Stomach (tissue), 9 donors: ENCODE data around the gene DNAJC28. TPM values are rescaled to one million over a fixed set of nuclear protein-coding genes. Genes with fewer than 3 reads are reported as not detected.

Experiments used
- DNase-seq, 2 donors: peaks; one replicate each; pipeline versions ENCODE4 v3.0.0 to v3.0.0-alpha.2; 2013 to 2019
- H3K27ac ChIP-seq, 5 donors: fragments of 200-600 bp in 4 of 5; sonication (generic) in 4 of 5; one replicate each; pipeline ENCODE4 v1.5.1; 2013 to 2019; ENCODE audit warnings: mild to moderate bottlenecking in 1 of 5, moderate library complexity in 1 of 5
- H3K27me3 ChIP-seq, 3 donors: fragments of 200-600 bp; sonication (generic); one replicate each; pipeline ENCODE4 v1.5.1; 2017 to 2019; ENCODE audit warnings: mixed run types in 1 of 3
- H3K36me3 ChIP-seq, 4 donors: fragments of 200-600 bp; sonication (generic); 1 replicate in 3 of 4; 2 replicates in 1 of 4; pipeline ENCODE4 v1.5.1; 2016 to 2019
- H3K4me1 ChIP-seq, 4 donors: fragments of 200-600 bp; sonication (generic); one replicate each; pipeline ENCODE4 v1.5.1; 2016 to 2019
- H3K4me3 ChIP-seq, 4 donors: fragments of 200-600 bp; sonication (generic) in 3 of 4; one replicate each; pipeline ENCODE4 v1.5.1; 2016 to 2019; ENCODE audit warnings: mild to moderate bottlenecking in 1 of 4
- H3K9me3 ChIP-seq, 4 donors: fragments of 200-600 bp; sonication (generic); one replicate each; pipeline ENCODE4 v1.5.1; 2016 to 2019
- EP300 ChIP-seq: sonication (generic); formaldehyde crosslinking; IDR thresholded peaks from one replicate; pipeline ENCODE4 v1.6.1; 2017; ENCODE audit warnings: antibody characterized with exemption
- POLR2A ChIP-seq, 4 donors: fragments of 450-650 bp; IDR thresholded peaks; one replicate each; pipeline ENCODE4 v1.6.1; 2016; ENCODE audit warnings: antibody characterized with exemption in 4 of 4, control low read depth in 2 of 4, mild to moderate bottlenecking in 1 of 4, moderate library complexity in 1 of 4
- POLR2AphosphoS5 ChIP-seq, 3 donors: sonication (generic); formaldehyde crosslinking; IDR thresholded peaks; one replicate each; pipeline ENCODE4 v1.6.1; 2016; ENCODE audit warnings: antibody characterized with exemption in 3 of 3
- WGBS, 5 donors: extraction: QIAGEN DNeasy Blood & Tissue Kit in 3 of 5; methylation state at CpG; one replicate each; pipeline versions ENCODE4 v1.1.5 to v1.1.7; 2013 to 2018; 5-methylcytosine and 5-hydroxymethylcytosine counted together
- intact Hi-C: fragments of 100-400 bp; cut with DNase I; formaldehyde crosslinking; loops from one replicate; pipeline ENCODE4 v1.15.1; 2023; ENCODE audit warnings: low total_unique reads
- polyA plus RNA-seq, 3 donors: library from polyadenylated mRNA; stranded (reverse); fragments of 200-250 nt; gene quantifications; one replicate each; pipeline ENCODE4 v1.2.3, GENCODE V29; 2013
- total RNA-seq, 5 donors: library from RNA; depleted of rRNA; stranded (reverse); fragments of >200 nt; gene quantifications; one replicate each; pipeline versions ENCODE4 v1.1.0 to v1.2.3, GENCODE V29; 2014 to 2016
- TF ChIP-seq, protein P1 (sequence below), 7 experiments: fragments of 450-650 bp in 4 of 7; fragments of 200-600 bp in 3 of 7; sonication (generic) in 3 of 7; IDR thresholded peaks; one replicate each; pipeline ENCODE4 v1.5.1; 2016 to 2019; ENCODE audit warnings: antibody characterized with exemption in 7 of 7, control low read depth in 2 of 7, mild to moderate bottlenecking in 1 of 7
- donor health status: healthy with polysubstance abuse.
- donor health status: Bipolar disorder and iron deficiency.
- donor health status: healthy.

Gene DNAJC28
- total and polyA plus RNA-seq, 8 donors: 0.43 to 4.3 (median 1.1) TPM; not detected in 1

DNA sequence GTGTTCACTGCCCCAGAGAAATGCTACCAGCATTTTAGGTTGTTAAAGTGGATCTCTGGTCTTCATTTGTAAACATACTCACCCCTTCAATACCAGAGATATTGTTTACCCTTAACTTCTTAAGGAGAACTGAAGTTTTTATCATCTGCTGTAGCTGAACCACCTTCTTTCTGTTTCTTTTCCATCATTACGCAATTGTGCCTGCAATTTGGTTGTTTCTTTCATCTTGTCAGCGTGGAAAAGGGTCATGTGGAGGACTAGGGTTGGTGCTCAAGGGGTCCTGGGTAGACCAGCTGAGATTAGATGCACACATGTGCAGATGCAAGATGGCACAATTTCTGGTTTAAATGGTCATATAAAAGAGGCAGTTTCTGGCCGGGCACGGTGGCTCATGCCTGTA is 27.4 kb upstream of the DNAJC28 start:
- TF ChIP-seq POLR2A (IDR thresholded peaks at IDR 0.05) (no peak), EP300 (no peak), POLR2AphosphoS5 (IDR thresholded peaks at IDR 0.05) (no peak)
- TF ChIP-seq, protein P1, sequence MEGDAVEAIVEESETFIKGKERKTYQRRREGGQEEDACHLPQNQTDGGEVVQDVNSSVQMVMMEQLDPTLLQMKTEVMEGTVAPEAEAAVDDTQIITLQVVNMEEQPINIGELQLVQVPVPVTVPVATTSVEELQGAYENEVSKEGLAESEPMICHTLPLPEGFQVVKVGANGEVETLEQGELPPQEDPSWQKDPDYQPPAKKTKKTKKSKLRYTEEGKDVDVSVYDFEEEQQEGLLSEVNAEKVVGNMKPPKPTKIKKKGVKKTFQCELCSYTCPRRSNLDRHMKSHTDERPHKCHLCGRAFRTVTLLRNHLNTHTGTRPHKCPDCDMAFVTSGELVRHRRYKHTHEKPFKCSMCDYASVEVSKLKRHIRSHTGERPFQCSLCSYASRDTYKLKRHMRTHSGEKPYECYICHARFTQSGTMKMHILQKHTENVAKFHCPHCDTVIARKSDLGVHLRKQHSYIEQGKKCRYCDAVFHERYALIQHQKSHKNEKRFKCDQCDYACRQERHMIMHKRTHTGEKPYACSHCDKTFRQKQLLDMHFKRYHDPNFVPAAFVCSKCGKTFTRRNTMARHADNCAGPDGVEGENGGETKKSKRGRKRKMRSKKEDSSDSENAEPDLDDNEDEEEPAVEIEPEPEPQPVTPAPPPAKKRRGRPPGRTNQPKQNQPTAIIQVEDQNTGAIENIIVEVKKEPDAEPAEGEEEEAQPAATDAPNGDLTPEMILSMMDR (IDR thresholded peaks at IDR 0.05): no peak
- DNase-seq: no peak
- H3K27ac ChIP-seq: no peak overlapping the region
- 92 to 96% (median 93%) methylated on average over 4 of the region's 4 CpGs for WGBS, 5 donors
- H3K4me3 ChIP-seq: no peak overlapping the region
- H3K4me1 ChIP-seq: no peaks in the 10 kb centered on the region
- H3K27me3 ChIP-seq: no peaks in the 10 kb centered on the region
- no peaks in the 10 kb centered on the region for H3K9me3 ChIP-seq
- H3K36me3 ChIP-seq: peaks cover 31 to 84% (median 81%) of the 10 kb centered on the region in 4 donors
- intact Hi-C loops: no loop called here

GRCh38 chr21:33514229-33514628 is 22.7 kb upstream of the DNAJC28 start:
- Histone ChIP-seq H3K4me1 (no peaks in the 10 kb centered on the region), H3K36me3 (peaks cover 54 to 100% (median 98%) of the 10 kb centered on the region in 4 donors), H3K27me3 (no peaks in the 10 kb centered on the region), H3K4me3 (no peak overlapping the region), H3K27ac (peak overlapping the region in 1 of 5 donors; percentile 20), H3K9me3 (no peaks in the 10 kb centered on the region)
- TF ChIP-seq POLR2AphosphoS5 (IDR thresholded peaks at IDR 0.05) (no peak), EP300 (no peak), POLR2A (IDR thresholded peaks at IDR 0.05) (no peak)
- TF ChIP-seq, protein P1 (IDR thresholded peaks at IDR 0.05): no peak
- no peak for DNase-seq
- 76 to 94% (median 91%) methylated on average over 2 of the region's 2 CpGs for WGBS, 5 donors
- intact Hi-C loops: no loop called here

GRCh38 chr21:33512481-33512880 is 21.0 kb upstream of the DNAJC28 start:
- no peak for TF ChIP-seq POLR2AphosphoS5 (IDR thresholded peaks at IDR 0.05)
- TF ChIP-seq, protein P1 (IDR thresholded peaks at IDR 0.05): no peak
- no peak for TF ChIP-seq POLR2A (IDR thresholded peaks at IDR 0.05)
- Histone ChIP-seq H3K4me3 (no peak overlapping the region), H3K4me1 (no peaks in the 10 kb centered on the region), H3K9me3 (no peaks in the 10 kb centered on the region), H3K27me3 (no peaks in the 10 kb centered on the region), H3K27ac (no peak overlapping the region), H3K36me3 (peaks cover 44 to 98% (median 96%) of the 10 kb centered on the region in 4 donors)
- no peak for DNase-seq
- 95 to 100% (median 99%) methylated on average over 3 of the region's 3 CpGs for WGBS, 5 donors
- intact Hi-C loops: no loop called here

DNA sequence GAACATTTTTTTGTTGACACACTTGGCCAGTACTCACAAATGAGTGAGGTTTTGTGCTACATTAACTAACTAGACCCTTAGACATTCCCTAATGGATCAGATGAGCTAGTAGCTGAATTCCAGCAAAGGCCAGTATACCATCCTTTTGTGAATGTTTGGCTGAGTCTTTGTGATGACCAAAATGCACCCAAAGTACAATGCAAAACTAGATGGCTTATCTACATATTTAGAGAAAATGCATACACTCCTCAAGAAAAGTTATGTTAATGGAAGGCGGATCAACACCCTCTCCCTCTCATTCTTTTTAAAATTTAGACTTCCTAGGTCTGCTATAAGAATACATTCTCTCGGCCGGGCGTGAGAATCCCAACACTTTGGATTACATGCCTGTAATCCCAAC is 20.1 kb upstream of the DNAJC28 start:
- DNase-seq: no peak
- TF ChIP-seq, protein P1 (IDR thresholded peaks at IDR 0.05): no peak
- TF ChIP-seq EP300: no peak
- no peak for TF ChIP-seq POLR2AphosphoS5 (IDR thresholded peaks at IDR 0.05)
- no peak for TF ChIP-seq POLR2A (IDR thresholded peaks at IDR 0.05)
- Histone ChIP-seq H3K36me3 (peaks cover 36 to 98% (median 96%) of the 10 kb centered on the region in 4 donors), H3K9me3 (no peaks in the 10 kb centered on the region), H3K4me1 (no peaks in the 10 kb centered on the region), H3K27me3 (no peaks in the 10 kb centered on the region), H3K27ac (no peak overlapping the region), H3K4me3 (no peak overlapping the region)
- intact Hi-C loops: no loop called here
- 95 to 98% (median 98%) methylated on average over 4 of the region's 4 CpGs for WGBS, 5 donors
